GM21367 (cell line): ENCODE results near the gene ABCG4.
"Not testable (repeated sequence)": the region's sequence is repeated elsewhere in the genome, so short reads cannot be mapped to it uniquely, and the experiment has no call there.

Source experiments
- ATAC-seq: cut with Tn5 transposase; IDR thresholded peaks from one replicate; pipeline ENCODE4 v1.9.1; 2021; ENCODE audit not compliant: unreplicated experiment

The ABCG4 gene

GRCh38 chr11:119152604-119153003, 3.8 kb downstream of the ABCG4 start:
- no peak for ATAC-seq

- ATAC-seq = no peak
These were observed 4.4 kb downstream of the ABCG4 start for GRCh38 chr11:119153049-119153818.

- ATAC-seq = no peak
These were observed 5.3 kb downstream of the ABCG4 start for GRCh38 chr11:119154178-119154577.

- ATAC-seq = no peak
These were observed 7.1 kb downstream of the ABCG4 start for GRCh38 chr11:119155733-119156492.

GRCh38 chr11:119156496-119156895, 7.6 kb downstream of the ABCG4 start:
- ATAC-seq = no peak

DNA sequence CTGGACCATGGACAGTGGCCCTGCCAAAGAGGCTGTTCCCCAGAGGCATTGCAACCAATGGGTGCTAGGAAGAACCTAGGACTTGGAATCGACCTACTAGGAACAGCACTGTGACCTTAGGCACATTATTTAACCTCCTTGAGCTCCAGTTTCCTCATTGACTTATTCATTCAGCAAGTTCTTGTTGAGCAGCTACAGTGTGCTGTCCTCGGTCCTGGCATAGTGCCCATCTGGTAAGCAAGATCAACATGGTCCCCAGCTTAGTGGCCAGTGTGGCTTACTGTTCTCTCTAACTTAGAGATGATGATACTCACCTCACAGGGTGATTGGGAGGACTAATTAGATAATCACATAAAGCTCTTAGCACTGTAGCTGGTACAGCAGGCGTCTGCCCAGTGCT, 8.2 kb downstream of the ABCG4 start:
- ATAC-seq = no peak

DNA sequence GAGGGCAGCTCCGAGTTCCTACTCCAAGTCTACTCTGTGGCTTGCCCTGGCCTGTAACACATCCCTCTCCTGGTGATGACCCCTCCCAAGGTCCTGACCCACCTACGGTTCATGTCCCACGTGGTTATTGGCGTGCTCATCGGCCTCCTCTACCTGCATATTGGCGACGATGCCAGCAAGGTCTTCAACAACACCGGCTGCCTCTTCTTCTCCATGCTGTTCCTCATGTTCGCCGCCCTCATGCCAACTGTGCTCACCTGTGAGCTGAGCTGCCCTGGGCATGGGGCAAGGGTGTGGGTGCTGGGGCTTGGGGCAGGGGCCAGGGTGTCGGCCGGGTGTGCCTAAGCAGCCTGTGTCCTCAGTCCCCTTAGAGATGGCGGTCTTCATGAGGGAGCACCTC, 9.6 kb downstream of the ABCG4 start:
- ATAC-seq = no peak

DNA sequence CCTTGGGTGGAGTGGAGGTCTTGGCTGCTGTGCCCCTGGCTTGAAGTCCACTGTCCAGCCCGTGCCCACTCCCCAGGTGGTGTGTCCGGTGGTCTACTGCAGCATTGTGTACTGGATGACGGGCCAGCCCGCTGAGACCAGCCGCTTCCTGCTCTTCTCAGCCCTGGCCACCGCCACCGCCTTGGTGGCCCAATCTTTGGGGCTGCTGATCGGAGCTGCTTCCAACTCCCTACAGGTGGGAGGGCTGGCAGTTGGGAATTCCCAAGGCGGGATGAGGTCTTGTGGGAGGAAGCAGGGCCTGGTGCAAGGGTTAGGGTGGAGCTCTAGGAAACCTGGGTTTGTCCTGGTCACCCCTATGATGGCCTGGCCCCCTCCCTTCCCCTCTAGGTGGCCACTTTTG, 11.3 kb downstream of the ABCG4 start:
- ATAC-seq = no peak

GRCh38 chr11:119161871-119162270, 13.0 kb downstream of the ABCG4 start:
- no peak for ATAC-seq

GRCh38 chr11:119166368-119167076, 17.7 kb downstream of the ABCG4 start:
- no peak for ATAC-seq

- ATAC-seq = not testable (repeated sequence)
These were observed 18.2 kb downstream of the ABCG4 start for GRCh38 chr11:119167077-119167458.

GRCh38 chr11:119167933-119168332, 19.1 kb downstream of the ABCG4 start:
- no peak for ATAC-seq

- ATAC-seq = peak; percentile 83
These were observed 19.8 kb downstream of the ABCG4 start, which contains the start of gene NLRX1 for GRCh38 chr11:119168471-119169281. NLRX1 (plus strand) TSS chr11:119168725; CDS start chr11:119171404, 2,679 bp downstream.

GRCh38 chr11:119169282-119169719, 20.4 kb downstream of the ABCG4 start:
- ATAC-seq = peak; percentile 17

DNA sequence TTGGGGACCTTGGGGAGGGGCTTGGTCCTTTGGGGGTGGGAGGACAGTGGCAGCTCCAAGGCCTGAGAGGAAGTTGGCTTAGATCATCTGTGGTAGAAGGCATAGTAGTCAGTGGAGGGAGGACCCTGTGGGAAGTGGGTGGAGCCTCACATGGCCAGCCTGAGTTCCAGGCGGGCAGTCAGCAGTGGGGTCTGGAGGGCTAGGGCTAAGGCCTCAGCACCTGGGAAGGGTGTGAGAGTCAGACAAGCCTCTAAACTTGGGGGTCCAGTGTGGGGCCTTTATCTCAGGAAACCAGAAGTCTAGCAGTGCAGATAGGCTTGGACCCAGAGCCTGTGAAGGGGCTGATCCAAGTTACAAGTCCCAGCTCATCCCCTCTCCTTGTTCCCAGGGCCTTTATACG, 23.7 kb downstream of the ABCG4 start:
- ATAC-seq = no peak

DNA sequence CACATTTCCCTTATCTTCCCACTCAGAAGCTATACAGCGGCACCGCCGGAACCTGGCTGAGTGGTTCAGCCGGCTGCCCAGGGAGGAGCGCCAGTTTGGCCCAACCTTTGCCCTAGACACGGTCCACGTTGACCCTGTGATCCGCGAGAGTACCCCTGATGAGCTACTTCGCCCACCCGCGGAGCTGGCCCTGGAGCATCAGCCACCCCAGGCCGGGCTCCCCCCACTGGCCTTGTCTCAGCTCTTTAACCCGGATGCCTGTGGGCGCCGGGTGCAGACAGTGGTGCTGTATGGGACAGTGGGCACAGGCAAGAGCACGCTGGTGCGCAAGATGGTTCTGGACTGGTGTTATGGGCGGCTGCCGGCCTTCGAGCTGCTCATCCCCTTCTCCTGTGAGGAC, 24.6 kb downstream of the ABCG4 start:
- no peak for ATAC-seq

GRCh38 chr11:119175493-119176077, 26.7 kb downstream of the ABCG4 start:
- ATAC-seq = no peak

DNA sequence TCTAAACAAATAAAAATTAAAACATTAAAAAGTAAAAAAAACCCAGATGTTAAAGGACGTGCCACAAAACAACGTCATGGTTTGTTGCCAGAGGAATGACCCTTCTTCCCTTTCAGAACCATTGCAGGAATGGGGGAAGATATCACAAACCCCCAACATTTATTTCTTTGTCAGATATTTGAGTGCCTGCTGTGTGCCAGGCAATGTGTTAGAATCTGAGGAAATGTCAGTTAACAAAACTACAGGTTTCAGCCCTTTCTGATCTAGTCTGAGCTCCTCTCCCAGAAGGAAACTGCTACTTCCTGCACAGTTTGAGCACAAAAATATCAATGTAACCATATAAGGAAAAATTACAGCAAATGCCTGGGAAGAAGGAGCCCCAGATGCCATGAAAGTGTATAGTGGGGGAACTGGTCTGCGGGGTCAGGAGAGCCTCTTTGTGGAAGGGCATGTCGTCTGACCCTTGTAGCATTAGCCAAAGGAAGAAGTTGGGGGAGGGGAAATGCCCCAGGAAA, 29.4 kb downstream of the ABCG4 start:
- ATAC-seq = no peak

DNA sequence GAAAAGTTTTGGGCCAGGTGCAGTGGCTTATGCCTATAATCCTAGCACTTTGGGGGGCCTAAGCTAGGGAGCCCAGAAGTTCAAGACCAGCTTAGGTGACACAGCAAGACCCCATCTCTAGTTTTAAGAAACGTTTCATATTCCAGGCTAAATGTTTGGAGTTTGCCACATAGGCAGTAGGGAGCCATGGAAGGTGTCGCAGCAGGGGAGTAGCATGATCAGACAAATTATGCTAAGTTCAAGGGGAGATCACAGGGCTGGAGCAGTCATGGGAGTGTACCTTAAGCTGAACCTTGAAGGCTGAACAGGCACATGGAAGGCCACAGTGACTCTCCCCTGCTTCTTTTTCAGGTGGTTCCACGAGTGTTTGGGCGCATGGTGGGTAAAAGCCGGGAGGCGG, 30.5 kb downstream of the ABCG4 start:
- no peak for ATAC-seq

- ATAC-seq = no peak
These were observed 31.1 kb downstream of the ABCG4 start for GRCh38 chr11:119179983-119180382.
